Astrocyte of the cerebellum (primary cell): Measurements from ENCODE around the gene STAMBPL1.

Experiments
- DNase-seq: peaks from one replicate; pipeline ENCODE4 v3.0.0-alpha.2; 2011; ENCODE audit warnings: low read depth
- H3K4me3 ChIP-seq: 2 replicates; pipeline ENCODE4 v1.5.1; 2011; ENCODE audit warnings: mild to moderate bottlenecking, low read depth, low read length, moderate library complexity
- in situ Hi-C: cut with HindIII; loops from 2 replicates; pipeline ENCODE4 v1.10.0; 2017; ENCODE audit warnings: low sequenced_read_pairs
- TF ChIP-seq, protein P1 (sequence below): IDR thresholded peaks from 2 replicates; pipeline ENCODE4 v1.5.1; 2012; ENCODE audit warnings: low read length, low read depth, moderate library complexity, mild to moderate bottlenecking; ENCODE audit errors: missing control alignments

Gene STAMBPL1

DNA sequence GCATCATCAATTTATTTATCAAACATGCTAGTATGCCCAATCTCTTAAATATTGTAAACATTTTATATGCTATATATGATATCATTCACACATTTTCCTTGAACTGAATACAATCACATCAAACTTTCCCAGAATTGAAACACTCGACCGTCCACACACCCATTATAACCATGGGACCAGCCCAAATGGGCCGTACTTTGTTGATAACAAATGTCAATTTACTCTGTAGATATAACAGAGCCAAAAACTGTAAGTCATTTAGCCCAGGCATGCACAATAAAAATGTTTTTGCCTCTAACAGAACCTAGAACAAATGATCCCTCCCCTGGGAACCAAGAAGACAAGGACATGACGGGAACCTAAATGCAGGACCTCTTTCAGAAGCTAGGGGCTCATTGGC, 27.7 kb upstream of the STAMBPL1 start:
- no peak for DNase-seq
- in situ Hi-C loops = no loop called here
- no peak overlapping the region for H3K4me3 ChIP-seq
- TF ChIP-seq, protein P1, sequence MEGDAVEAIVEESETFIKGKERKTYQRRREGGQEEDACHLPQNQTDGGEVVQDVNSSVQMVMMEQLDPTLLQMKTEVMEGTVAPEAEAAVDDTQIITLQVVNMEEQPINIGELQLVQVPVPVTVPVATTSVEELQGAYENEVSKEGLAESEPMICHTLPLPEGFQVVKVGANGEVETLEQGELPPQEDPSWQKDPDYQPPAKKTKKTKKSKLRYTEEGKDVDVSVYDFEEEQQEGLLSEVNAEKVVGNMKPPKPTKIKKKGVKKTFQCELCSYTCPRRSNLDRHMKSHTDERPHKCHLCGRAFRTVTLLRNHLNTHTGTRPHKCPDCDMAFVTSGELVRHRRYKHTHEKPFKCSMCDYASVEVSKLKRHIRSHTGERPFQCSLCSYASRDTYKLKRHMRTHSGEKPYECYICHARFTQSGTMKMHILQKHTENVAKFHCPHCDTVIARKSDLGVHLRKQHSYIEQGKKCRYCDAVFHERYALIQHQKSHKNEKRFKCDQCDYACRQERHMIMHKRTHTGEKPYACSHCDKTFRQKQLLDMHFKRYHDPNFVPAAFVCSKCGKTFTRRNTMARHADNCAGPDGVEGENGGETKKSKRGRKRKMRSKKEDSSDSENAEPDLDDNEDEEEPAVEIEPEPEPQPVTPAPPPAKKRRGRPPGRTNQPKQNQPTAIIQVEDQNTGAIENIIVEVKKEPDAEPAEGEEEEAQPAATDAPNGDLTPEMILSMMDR = no peak

DNA sequence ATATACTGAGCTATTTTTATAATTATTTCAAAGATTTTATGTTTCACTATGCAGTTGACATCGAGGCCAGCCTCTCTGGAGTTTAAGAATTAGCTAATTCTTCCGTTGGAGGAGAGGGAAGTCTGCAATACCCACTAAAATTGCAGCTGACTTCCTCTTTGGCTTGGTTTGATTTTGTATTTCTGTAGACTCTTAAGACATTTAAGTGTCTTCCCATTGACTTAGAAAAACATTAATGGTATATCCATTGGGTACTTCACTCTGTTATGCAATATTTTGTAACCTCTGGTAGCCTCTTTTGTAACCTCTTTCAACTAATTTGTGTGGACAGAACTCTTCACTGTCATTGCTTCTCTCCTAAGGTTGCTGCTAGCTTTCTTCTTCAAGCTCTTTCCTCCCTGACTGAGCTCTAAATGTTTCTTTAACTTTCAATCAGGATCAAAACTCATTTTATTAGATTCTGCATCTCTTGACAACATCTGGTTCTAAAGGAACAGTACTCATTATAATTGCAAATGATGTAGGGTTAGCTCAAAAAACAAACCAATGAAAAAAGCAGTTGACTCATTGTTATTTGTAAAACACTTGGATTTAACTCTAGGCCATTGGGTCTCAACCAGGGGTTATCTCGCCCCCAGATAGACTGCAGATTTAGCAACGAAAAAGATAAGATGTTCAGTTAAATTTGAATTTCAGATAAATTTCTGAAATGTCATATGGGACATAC, 26.7 kb upstream of the STAMBPL1 start:
- in situ Hi-C loops = no loop called here
- H3K4me3 ChIP-seq = no peak overlapping the region

DNA sequence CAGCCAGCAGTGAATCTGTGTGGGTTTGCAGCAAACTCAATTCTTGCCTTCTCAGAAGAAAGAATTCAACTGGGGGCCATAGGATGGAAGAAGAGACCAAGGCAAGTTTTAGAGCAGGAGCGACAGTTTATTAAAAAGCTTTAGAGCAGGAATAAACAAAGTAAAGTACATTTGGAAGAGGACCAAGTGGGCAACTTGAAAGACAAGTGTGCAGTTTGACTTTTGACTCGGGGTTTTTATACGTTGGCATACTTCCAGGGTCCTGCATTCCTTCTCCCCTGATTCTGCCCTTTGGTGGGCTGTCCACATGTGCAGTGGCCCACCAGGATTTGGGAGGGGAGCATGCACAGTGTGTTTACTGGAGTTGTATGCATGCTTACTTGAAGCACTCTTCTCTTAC, 25.4 kb upstream of the STAMBPL1 start:
- no peak overlapping the region for H3K4me3 ChIP-seq
- TF ChIP-seq, protein P1 = no peak
- DNase-seq = no peak
- in situ Hi-C loops = no loop called here

More for the DNA sequence above, 26.7 kb upstream of the STAMBPL1 start:
- TF ChIP-seq, protein P1 = no peak
- no peak for DNase-seq

DNA sequence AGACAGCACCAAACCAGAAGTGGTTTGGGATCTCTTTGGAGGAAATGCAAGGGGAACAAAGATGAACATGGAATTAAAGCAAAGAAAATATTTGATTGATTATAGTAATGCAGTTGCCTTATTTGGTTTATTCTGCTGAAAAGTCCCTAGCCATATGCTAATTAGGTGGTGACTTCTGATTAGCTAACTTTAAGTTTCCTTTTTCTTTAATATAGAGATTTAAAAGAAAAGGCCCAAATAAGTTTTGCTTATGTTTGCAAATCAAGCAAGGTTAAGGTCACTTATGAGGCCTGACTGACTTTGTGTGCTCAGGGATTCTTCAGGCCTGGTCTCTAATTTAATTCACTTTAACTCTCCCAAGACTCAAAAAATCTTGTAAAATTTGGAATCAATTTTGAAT, 22.2 kb upstream of the STAMBPL1 start:
- TF ChIP-seq, protein P1 = no peak
- in situ Hi-C loops = no loop called here
- H3K4me3 ChIP-seq = no peak overlapping the region
- DNase-seq = no peak

DNA sequence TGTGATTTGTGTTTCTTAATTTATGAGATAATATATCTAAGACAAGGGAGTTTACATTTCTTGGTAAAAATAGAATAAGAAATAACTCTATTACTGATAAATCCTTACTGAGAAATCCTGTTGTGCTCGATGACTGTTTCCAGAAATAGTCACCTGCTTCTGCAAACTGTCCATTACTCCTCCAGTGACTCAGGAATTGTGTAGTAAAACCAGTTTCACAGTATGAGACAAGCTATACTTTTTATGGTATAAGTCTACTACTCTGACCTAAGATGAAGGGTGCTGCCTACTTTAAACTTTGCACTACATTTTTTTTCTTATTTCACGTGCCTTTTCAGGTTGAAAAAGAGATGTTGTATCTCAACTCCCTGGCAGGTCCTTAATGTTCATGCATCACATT, 21.6 kb upstream of the STAMBPL1 start:
- no peak overlapping the region for H3K4me3 ChIP-seq
- TF ChIP-seq, protein P1 = no peak
- in situ Hi-C loops = no loop called here
- DNase-seq = no peak

DNA sequence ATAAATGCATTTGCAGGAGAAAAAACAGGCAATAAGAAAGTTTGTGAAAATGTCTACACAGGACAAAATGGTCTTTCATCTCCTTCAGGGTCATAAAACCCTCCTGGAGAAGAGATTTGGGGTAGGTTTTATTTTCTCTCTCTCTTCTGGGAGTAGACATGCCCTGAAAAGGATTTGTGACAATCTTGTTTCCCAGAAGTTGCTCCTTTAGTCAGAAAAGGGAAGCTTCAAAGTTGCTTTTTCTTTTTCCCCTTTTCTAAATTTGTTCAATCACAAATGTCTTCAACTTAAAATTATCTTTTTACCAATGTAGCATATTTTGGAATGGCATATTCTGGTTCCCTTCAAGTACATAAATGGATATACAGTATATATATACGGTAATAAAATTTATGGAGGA, 19.0 kb upstream of the STAMBPL1 start:
- H3K4me3 ChIP-seq = no peak overlapping the region
- TF ChIP-seq, protein P1 = no peak
- no peak for DNase-seq
- in situ Hi-C loops = no loop called here
